GM10266 (cell line): Measurements from ENCODE around the gene APP.
"Not testable (repeated sequence)": the region's sequence is repeated elsewhere in the genome, so short reads cannot be mapped to it uniquely, and the experiment has no call there.

Experiments
- DNase-seq: peaks from one replicate; pipeline ENCODE4 v3.0.0; 2012; ENCODE audit errors: extremely low spot score
- TF ChIP-seq, protein P1 (sequence below): IDR thresholded peaks from 2 replicates; pipeline ENCODE4 v1.5.1; 2012; ENCODE audit warnings: mild to moderate bottlenecking, low read depth; ENCODE audit not compliant: control insufficient read depth, insufficient read depth; ENCODE audit errors: missing control alignments

The APP gene

GRCh38 chr21:26091480-26092018 lies 79.0 kb downstream of the APP start:
- TF ChIP-seq, protein P1, sequence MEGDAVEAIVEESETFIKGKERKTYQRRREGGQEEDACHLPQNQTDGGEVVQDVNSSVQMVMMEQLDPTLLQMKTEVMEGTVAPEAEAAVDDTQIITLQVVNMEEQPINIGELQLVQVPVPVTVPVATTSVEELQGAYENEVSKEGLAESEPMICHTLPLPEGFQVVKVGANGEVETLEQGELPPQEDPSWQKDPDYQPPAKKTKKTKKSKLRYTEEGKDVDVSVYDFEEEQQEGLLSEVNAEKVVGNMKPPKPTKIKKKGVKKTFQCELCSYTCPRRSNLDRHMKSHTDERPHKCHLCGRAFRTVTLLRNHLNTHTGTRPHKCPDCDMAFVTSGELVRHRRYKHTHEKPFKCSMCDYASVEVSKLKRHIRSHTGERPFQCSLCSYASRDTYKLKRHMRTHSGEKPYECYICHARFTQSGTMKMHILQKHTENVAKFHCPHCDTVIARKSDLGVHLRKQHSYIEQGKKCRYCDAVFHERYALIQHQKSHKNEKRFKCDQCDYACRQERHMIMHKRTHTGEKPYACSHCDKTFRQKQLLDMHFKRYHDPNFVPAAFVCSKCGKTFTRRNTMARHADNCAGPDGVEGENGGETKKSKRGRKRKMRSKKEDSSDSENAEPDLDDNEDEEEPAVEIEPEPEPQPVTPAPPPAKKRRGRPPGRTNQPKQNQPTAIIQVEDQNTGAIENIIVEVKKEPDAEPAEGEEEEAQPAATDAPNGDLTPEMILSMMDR: no peak
- DNase-seq: no peak

GRCh38 chr21:26089730-26090129 lies 80.8 kb downstream of the APP start:
- no peak for DNase-seq
- TF ChIP-seq, protein P1: no peak

DNA sequence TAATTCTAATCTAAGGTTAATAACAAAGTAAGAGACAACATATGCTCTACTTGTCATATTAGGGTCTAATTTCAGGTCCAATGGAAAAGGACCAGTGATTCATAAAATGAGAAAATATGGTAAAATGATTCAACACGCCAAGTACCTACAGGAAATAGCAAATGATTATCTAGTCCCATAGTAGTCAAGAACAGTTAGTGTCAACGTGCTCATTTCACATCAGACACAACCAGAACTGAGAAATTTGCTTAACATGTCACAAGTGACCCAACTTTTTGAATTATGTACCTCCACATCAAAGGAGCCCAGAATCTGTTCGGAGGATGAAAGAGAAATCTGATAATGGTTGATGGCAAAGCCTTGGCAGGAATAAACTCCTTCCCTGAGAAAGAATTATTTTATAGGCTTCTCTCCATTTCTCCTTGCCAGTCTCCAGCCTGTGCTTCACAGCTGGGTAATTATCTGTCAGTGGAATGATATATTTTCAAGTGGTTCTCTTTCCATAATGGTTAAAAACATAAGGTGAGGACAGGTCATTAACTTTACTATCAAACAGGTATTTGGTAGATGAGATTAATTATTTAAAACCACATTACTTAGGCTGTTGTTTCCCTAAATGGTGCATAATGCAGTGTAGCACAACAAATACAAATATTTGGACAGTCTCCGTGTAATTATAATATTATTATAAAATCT lies 83.2 kb downstream of the APP start:
- TF ChIP-seq, protein P1: no peak
- DNase-seq: no peak

DNA sequence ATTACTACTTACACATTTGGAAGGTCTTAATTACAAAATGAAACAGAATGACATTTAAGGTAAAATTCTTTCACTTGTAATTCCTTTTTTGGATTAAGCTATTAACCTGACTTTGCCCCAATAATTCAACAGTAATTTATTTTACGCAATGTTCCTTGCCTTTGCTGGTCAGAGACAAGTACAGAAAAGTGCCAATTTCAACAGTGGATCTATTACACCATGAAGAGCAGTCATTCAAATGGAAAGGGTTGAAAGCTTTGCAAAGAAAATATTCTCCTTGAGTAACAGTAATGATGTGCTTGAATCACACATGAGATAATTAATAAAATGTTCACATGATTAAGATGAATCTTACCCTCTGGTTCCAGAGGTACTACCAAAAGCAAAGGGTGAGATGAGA lies 84.7 kb downstream of the APP start:
- TF ChIP-seq, protein P1: no peak
- DNase-seq: no peak

DNA sequence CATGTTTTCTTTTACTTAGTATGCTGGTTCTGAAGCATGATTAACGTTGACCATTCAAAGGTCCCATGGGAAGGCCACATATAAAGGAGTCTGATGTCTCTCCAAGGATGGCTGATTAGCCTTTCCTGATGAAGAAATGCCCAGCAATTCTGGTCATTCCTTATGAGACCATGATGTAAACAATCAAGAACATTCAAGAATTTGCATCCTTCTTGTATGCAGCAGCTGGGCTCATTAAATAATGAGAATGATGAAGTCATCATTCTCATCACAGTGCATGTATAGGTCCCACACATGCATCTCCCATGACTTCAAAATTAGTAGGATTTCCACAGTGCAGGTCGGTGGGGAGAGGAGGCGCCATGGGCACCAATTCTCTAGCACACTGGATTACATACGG lies 85.4 kb downstream of the APP start:
- TF ChIP-seq, protein P1: no peak

GRCh38 chr21:26082549-26082948 lies 88.0 kb downstream of the APP start:
- no peak for DNase-seq
- TF ChIP-seq, protein P1: no peak

More for the DNA sequence above, 85.4 kb downstream of the APP start:
- DNase-seq: no peak

GRCh38 chr21:26081175-26081760 lies 89.3 kb downstream of the APP start:
- not testable (repeated sequence) for DNase-seq
